Activated CD4-positive, alpha-beta T cell treated with anti-CD3 and anti-CD28 coated beads, Interleukin-2, amount 50 U/mL, for 24 hours (primary cell): ENCODE results near the gene LINGO3.
"Not testable (repeated sequence)": the region's sequence is repeated elsewhere in the genome, so short reads cannot be mapped to it uniquely, and the experiment has no call there.

Experiments
- DNase-seq, 2 donors: peaks; one replicate each; pipeline ENCODE4 v3.0.0-alpha.2; 2020; ENCODE audit warnings: low read depth in 1 of 2, low spot score in 1 of 2

LINGO3 gene

DNA sequence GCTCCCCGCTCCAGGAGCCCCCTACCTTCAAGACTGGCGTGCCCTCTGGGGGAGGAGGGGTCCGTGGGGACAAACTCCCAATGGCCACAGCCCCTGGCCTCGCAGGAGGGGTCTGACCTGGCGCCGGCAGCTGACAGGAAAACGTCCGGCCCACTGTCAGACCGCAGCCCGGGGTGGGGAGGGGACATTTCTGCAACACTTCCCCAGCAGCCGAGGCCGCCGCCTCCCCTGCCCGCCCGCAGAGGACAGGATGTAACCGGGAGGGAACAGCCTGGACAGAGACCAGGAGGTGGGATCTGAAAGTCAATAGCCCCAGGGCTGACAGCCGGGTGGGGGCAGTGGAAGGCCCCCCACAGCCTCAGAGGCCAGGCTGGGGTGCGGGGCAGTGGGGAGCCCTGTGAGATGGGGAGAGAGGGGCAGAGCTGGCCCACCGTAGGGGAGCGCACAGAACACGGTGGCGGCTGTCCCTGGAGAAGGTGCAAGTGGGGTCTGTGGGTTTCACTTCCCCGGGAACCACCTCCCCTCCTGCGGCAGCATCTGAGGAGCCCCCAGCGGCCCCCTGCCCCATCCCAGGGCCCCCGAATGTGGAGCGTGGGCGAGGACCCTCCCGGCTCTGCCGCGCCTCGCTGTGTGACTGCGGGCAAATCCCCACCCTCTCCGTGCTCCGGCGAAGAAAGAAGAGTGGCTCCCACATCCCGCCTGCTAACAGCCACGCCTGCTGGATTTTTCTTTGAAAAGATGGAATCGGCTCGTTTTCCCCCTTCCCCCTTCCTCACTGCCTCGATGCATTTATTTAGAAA, 25.7 kb downstream of the LINGO3 start, which contains the start of gene PEAK3:
Gene PEAK3 (minus strand): TSS at position 114 of the 800 bp plus-strand sequence. CDS start 1,244 bp downstream, outside the sequence.
- no peak for DNase-seq

DNA sequence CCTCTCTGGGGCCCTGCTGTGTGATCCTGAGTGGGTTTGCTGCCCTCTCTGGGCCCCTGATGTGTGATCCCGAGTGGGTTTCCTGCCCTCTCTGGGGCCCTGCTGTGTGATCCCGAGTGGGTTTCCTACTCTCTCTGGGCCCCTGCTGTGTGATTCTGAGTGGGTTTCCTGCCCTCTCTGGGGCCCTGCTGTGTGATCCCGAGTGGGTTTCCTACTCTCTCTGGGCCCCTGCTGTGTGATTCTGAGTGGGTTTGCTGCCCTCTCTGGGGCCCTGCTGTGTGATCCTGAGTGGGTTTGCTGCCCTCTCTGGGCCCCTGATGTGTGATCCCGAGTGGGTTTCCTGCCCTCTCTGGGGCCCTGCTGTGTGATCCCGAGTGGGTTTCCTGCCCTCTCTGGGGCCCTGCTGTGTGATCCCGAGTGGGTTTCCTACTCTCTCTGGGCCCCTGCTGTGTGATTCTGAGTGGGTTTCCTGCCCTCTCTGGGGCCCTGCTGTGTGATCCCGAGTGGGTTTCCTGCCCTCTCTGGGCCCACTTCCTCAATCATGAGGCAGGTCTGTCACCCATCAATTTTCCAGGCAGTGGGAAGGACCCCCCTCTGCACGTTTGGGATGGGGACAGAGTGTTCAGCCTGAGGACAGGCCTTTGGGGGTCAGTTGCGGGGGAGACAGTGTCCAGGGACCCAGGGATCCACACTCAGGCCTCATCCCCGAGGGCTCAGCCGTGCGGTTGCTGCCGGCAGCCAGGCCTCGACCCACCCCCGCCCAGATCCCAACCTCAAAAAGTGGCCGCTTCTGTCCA, 26.5 kb downstream of the LINGO3 start:
- not testable (repeated sequence) for DNase-seq

DNA sequence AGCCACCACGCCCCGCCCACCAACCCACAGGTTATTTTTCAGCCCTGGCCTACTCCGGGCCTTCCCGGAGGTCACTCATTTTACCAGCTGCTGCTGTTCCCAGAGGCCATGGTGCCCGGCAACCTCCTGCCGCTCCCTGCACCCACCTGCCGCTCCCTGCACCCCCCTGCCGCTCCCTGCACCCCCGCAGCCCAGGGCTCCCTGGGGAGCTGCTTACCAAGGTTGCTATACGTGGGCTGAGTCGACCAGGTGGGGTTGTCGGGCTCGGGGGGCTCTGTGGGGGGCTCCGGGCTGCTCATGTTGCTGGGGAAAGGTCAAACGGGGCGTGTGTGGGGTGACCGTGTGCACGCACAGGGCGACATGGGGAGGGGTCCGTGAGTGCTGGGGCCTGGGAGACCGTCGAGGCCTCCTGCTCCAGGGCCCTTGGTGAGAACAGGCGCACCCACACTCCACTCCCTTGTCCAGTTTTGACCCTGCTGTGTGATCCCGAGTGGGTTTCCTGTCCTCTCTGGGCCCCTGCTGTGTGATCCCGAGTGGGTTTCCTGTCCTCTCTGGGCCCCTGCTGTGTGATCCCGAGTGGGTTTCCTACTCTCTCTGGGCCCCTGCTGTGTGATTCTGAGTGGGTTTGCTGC, 27.2 kb downstream of the LINGO3 start:
- no peak for DNase-seq

DNA sequence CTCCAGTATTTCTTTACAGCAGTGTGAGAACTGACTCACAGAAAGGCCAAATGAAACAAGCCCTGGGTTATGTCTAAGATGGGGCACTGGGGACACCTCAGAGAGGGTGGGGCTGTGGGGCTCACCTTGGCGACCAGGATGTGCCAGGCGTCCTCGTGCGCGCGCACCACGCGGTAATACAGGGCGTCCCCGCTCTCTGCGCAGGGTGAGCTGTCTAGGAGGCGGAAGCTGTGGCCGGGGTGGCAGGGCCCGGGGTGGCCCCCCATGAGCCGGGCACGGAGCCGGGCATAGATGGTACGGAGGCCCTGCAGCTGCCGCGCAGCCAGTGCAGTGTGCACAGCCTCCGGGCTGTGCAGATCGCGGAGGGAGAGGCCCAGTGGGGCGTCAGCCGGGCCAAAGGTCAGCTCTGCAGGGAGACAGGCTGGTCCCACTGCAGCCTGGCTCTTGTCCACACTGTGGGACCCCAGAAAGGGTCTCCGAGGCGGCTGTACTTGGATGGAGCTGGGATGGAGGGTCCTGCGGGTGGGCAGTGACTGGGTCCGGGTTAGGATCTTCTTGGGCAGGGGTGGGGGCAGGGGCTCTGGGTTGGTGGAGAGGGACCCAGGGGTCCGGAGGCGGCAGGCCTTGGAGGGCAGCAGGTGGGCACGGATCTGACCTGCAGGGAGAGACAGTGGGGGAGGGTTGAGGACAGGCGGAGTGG, 29.3 kb downstream of the LINGO3 start:
- DNase-seq = no peak

DNA sequence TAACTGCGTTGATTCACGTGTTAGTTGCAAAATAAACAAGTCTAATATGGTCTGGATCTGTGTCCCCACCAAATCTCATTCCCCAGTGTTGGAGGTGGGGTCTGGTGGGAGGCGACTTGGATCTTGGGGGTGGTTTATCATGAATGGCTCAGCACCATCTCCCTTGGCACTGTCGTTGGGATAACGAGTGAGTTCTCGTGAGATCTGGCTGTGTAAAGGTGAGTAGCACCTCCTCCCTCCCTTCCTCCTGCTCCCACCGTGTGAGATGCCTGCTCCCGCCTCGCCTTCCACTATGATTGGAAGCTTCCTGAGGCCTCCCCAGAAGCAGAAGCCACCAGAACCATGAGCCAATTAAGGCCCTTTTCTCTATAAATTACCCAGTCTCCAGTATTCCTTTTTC, 30.8 kb downstream of the LINGO3 start:
- DNase-seq = no peak

DNA sequence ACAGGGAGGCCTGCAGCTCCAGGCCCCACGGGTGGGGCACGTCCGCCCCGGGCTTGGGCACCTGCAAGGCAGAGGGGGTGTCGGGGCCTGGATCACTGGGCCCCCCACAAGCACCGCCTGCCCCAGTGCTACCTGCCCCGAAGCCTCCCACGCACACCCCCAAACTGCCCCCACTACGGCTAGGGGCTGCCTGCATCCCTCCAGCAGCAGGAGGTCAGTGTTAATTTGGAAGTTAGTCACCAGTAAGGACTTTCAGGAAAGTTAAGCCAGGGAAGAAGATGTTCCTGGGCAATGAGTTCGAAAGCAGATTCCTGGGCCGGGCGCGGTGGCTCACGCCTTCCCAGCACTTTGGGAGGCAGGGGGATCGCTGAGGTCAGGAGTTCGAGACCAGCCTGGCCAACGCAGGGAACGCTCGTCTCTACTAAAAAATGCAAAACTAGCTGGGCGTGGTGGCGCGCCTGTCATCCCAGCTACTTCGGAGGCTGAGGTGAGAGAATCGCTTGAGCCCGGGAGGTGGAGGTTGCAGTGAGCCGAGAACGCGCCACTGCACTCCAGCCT, 31.4 kb downstream of the LINGO3 start:
- DNase-seq = no peak

DNA sequence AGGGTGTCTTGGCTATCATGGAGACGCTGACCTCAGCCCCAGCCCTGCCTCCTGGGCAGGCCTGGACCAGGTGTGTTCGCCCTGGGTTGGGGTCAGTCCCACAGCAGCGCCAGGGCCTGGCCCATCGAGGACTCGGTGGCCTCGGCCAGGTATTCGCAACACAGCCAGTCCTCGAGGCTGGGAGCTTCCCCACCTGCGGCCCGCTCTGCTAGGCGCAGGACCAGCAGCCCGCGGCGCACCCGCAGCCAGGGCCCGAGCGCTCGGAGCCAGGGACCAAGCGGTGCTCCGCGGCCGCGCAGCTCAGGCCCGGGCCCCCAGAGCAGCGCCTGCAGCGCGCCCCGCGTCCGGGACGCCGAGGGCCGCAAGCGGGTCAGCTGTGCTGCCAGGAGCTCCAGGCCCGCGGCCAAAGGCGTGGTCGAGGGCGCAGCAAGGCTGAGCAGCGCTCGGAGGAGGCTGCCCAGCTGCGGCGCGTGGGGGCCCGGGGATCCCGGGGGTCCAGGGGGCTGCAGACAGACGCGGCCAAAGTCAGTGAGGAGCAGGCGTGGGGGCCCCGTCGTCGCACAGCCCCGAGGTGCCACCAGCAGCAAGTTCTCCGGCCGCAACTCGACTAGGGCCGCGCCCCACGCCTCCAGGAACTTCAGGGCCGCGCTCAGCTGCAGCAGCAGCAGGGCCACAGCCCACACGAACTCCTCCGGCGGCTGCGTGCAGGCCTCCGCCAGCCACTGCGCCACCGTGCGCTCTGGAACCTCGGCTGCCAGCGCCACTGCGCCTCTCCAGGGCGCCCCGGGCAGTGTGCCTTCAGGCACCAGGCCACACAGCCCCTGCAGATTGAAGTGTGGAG, 32.1 kb downstream of the LINGO3 start:
- DNase-seq = no peak

DNA sequence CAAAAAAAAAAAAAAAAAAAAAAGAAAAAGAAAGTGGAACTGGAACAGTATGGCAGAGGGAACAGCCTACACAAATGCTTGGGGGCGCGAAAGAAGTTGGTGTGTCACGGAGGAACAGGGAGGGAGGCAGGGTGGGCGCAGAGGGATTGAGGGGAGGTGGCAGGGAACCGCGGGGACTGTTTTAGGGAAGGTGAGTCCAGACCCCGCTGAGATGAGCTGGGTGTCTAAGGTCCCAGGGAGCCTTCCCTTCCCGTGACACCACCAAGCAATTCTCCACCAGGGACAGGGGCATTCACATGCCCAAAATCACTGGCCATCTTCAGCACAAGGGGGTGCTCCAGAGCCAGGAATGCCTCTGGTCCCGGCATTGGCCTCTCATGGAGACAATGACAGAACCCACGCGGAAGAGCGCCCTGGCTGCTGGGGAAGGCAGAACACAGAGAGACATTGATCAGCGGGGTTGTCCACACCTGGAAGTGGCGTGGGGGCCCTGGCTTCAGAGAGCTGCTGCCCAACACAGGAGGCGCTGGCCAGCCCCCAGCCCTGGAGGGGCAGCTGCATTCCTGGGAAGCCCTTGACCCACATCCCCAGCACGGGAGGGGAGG, 32.9 kb downstream of the LINGO3 start:
- no peak for DNase-seq

DNA sequence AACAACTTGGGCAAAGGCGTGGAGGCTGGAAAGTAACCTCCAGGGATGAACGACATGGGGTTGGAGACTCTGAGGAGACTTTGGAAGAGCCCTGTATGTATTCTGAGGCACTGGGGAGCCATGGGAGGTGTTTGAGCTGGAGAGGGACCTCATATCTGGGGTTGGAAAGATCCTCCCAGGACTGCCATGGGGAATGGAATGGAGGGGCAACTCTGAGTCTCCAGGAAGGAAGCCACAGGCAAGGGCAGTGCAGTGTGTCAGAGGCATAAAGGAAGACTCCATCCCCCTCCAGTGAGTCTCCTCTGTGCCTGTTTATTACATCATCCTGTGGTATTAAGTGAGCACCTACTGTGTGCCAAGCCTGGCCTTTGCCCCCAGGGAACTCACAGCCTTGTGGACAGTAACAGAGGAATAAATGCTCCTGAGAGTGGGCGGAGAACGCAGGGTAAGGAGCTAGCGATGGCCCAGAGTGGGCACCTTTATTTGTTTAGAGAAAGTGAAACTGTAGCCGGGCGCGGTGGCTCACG, 33.7 kb downstream of the LINGO3 start:
- DNase-seq = no peak

DNA sequence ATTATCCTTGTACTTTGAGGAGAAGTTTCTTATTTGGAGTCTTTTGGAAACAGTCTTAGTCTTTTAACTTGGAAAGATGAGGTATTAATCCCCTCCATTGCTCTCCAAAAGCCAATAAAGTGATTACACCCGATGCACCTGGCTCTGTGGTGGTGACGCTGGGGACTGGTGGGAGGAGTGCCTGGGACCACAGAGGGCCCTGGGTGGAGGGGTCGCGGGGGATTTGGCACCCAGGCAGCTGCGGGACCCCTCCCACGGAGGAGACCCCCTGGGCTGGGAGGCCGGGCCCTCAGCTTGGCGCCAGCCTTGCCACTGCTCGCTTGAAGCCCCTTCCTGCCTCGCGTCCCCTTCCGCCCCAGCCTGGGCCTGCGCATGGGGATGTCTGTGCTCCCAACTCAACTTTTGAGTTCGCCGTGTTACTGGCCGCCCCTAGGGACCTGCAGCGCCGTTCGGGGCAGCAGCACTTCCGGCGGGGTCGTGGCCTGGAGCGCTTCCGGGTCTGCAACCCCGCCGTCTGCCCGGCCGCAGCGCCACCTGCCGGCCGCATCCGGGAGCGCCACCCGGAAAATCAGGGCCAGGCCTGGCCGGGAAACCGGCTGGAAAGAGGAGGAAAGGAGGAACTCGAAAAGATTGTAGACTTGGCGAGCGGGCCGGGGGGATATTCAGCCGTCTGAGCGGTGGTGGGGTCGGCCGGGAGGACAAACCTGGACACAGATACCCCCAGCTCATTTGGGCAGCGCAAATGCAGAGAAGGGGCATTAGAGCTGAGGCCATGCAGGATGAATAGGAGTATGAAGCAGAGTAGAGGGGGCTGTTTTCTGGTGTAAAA, 34.4 kb downstream of the LINGO3 start:
- DNase-seq = peak; percentile 58 to 63

DNA sequence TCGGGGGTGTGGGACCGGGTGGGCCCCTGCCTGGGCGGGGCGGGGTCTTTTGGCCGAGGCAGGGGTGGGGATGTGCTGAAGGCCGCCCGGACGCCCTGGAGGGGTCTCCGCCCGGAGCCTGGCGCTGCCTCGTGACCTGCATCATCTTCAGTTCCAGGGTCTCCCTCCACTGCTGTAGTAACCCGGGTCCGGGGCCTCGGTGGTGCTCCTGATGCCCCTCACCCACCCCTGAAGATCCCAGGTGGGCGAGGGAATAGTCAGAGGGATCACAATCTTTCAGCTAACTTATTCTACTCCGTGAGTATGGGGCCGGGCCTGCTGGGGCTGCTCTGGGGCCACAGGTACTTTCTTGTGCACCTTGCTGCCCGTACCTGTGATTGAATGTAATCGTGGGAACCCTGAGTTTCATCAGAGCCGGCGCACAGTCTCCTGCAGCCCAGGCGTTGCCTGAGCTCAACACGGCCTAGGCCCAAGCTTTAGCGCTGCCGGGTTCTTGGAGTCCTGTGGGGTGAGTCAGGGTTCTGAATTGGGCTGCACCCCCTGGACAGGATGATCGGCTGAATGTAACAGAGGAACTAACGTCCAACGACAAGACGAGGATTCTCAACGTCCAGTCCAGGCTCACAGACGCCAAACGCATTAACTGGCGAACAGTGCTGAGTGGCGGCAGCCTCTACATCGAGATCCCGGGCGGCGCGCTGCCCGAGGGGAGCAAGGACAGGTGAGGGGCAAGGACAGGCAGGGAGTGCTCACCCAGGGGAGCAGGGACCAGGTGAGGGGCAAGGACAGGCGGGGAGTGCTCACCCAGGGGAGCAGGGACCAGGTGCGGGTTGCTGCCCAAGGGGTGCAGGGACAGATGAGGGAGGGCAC, 36.5 kb downstream of the LINGO3 start:
- no peak for DNase-seq

DNA sequence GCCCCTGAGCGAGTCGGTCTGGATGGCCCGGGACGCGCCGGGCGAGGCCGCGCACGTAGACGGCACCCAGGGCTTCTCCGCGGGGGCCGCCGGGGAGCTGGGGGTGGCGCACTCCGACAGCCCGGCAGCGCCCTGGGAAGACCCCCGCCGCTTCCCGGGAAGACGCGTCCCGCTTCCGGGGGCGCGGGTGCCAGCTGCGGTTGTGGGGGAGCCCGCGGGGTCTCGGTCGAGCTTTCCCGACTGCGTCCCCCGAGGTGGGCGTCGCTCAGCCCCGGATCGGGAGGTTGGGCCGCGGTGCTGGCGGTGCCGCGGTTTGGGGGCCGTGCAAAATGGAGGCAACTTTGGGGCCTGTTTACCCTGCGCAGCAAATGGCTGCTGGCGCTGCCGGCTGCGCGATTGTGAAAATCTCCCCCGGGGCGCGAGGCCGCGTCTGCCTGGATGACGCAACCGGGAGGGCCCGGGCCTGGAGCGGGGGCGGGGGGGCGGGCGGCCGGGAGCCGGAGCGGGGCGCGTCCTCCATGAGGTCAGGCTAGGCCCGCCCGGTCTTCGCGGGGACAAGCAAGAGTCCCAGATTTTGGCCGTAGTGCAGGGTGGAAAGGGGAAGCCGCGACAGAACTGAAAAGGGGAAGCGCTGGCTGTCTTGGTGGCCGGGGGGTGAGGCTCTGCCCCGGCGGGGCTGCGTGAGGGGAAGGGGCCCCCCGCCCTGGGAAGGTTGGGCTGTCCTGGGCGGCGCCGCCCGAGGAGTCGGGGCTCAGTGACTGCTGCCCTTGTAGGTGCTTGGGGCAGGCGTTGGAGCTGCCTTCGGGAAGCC, 37.3 kb downstream of the LINGO3 start:
- DNase-seq = peak; percentile 64 to 65

DNA sequence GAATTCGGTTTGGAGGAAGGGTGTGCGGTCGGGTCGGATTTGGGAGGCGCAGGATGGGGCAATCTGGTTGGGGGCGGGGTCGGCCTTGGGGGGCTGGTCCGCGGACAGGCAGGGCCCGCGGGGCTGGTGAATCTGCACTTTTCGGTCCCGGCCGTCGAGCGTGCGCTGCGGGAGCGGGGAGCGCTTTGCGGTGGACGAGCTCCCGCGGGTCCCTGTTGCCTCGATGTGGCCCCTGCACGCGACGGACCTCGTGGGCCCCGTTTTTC, 37.9 kb downstream of the LINGO3 start:
- no peak for DNase-seq

DNA sequence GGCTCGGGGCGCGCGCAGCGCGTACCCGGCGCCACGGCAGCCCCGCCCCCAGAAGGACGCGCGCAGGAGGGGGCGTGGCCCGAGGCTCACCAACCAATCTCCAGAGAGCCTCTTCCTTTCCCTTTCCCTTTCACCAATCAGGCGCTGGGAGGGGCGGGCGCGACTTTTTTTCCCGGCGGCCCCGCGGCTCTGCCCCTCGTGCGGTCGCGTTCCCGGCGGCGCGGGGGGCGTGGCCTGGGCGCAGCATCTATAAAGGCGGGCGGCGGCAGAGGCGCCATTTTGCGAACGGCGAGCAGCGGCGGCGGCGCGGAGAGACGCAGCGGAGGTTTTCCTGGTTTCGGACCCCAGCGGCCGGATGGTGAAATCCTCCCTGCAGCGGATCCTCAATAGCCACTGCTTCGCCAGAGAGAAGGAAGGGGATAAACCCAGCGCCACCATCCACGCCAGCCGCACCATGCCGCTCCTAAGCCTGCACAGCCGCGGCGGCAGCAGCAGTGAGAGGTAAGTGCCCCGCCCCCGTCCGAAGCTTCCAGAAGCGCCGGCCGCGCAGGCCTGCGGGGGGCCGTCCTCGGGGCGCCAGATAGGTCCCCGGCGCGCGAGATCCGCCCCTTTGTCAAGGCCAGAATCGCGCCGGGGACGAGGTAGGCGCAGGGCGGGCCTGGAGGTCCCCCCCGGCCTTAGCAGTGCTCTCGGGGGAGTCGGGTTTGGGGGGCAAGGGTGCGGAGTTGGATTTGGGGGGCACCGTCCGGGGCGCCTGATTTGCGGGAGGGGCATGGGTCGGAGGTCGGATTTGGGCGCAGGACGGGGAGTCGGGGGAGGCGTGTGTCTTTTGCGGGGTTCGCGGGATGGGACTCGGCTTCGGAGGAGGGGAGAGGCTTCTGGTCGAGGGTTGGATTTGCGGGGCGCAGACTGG, 38.5 kb downstream of the LINGO3 start:
- peak; percentile 97 to 99 for DNase-seq

DNA sequence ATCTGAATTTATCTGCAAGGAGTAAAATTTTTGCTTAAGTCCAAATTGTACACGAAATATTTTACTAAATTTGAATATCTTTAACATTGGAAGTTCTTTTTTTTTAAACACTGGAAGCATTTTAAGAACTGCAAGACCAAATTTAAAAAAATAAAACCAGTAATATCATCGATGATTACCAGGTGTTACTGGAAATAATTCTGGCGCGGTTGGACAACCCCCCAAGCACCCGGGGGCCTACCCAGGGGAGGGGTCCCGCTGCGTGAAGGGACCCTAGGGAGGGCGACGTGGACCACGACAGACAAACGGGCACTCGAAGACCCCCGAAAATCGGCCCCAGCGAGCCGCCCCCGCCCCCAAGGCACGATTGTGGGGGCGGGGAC, 39.1 kb downstream of the LINGO3 start:
- DNase-seq = no peak

DNA sequence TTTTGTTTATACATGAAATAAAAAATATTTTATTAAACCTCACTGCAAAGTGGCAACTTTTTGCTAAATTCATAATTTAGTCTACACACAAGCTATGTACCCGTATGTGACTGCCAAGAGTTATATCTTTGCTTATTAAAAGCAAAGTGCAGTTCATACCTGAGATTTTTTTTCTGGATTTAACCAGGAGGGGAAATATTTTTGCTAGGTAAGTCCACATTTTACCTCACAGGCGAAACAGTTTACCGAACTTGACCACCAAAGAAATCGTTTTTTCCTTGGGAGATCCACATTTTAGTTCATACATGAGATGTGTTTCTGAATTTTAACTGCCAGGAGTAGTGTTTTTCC, 39.5 kb downstream of the LINGO3 start:
- DNase-seq = no peak
